Activated CD8-positive, alpha-beta memory T cell treated with anti-CD3 and anti-CD28 coated beads, Interleukin-2, amount 50 U/mL, for 24 hours (primary cell): ENCODE measurements around the gene NCAM2.

Experiments
- DNase-seq: peaks from one replicate; pipeline ENCODE4 v3.0.0-alpha.2; 2020; ENCODE audit errors: extremely low read depth

Gene NCAM2

GRCh38 chr21:21028275-21028820 is 30.1 kb downstream of the NCAM2 start:
- no peak for DNase-seq

- DNase-seq, result no peak
Measured at GRCh38 chr21:21029164-21029563, 31.0 kb downstream of the NCAM2 start.

- DNase-seq, result no peak
Measured at GRCh38 chr21:21030311-21030710, 32.1 kb downstream of the NCAM2 start.

DNA sequence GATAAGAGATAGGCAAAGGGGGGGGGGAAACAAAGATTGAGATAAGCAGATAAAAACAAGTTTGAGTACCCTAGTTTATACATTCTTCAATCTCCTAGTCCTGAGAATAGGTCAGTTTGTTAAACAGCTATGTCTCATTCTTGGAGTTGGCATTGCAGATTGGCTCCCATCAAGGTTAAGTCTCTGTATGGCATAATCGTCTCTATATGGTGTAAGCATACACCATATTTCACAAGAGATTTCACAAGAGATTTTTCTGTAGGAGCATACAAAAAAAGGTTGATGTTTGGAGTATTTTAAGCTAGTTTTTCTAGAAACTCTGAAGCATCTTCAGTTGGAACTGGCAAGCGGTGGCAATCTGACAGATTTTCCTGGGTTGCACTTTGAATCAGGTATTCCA is 35.8 kb downstream of the NCAM2 start:
- no peak for DNase-seq

DNA sequence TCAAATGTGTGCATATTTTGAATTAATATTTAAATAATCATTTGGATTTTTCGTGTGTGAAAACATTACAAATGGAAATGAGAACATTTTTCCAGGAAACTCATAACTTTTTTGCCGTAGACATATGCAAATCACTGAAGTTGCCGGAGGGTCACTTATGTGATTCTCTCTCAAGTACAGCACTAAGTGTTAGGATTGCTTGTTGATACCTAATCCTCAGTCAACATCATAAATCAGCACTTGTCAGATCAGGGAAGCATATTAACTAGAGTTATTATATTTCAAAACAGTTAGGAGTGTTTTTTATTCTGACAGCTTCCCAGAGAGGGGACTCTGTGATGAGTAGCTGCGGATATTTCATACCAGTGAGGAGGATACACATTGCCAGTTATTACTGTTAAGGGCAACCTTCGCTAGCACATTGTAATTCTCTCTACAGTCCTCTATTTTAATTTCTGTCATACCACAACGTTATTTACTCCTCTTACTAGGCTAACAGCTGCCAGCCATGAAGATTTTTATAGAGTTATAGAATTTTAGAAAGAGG is 41.5 kb downstream of the NCAM2 start:
- no peak for DNase-seq

GRCh38 chr21:21045518-21045917 is 47.3 kb downstream of the NCAM2 start:
- DNase-seq, result no peak

DNA sequence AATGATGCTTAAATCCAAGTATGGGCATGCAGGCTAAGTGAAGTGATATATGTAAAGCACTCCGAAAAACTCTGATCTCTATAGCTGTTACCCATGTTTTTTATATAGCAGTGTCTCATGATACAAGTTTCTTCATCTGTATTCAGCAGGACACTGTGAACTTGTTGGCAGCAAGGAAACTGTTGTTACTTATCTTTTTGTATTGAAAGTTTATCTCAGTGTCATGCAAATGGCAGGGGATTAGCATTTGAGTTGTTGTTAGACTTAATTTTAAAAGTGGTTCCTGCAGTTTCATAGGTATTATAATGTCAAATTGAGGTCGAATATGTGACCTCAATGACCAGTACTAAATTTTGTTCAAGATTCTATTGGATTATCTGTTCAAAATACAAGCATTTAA is 47.9 kb downstream of the NCAM2 start:
- no peak for DNase-seq

GRCh38 chr21:21051109-21052055 is 53.2 kb downstream of the NCAM2 start:
- no peak for DNase-seq

DNA sequence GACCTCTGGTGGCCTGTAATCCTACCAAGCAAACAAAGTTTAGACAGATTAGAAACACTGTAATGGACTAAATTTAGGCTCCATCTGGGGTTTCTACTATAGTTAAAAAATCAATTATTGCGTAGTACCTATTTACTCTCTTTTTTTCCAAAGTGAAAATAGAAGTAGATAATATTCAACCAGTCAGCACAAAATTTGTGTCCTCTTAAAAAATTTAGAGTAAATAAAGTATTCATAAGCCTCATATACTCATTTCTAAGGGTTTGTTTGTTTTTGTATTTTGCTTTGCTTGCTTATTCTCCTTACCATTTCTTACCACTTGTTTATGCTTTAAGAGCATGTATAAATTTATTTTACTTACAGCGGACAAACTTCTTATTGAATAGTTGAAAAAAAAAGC is 54.5 kb downstream of the NCAM2 start:
- DNase-seq, result no peak

DNA sequence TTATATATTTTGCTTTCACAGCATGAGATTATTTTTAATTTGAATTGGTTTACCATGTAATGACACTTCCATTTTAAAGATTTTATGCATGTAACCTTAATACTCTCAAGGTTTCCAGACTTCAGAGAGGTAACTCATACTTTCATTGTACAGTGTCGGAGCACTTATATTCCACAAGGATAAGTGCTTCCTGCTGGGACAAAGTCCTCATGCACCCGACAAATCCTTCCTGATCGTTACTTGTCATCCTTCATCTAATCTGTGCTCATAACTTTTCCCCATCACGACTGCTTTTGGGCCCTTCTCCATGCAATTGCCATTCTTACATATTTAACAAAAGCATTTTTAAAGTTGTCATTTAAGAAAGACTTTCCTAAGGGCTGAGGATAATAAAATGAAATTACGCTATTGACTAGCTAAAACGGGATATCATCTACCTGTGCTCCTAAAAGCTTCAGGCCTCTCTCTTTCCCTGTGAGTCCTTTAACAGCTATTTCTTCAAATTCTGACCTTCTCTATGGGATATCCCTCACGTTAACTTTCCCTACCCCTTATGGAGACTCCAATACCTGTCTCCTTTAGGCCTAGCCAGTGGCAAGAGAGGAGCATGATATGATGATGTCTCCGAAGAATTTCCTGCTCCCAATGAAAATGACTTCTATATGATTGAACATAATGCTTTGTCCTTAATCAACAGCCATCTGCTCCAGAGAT is 59.3 kb downstream of the NCAM2 start:
- DNase-seq, result no peak

- no peak for DNase-seq
Measured at GRCh38 chr21:21063828-21064227, 65.6 kb downstream of the NCAM2 start.

GRCh38 chr21:21064353-21064752 is 66.1 kb downstream of the NCAM2 start:
- DNase-seq, result no peak

GRCh38 chr21:21067375-21067774 is 69.2 kb downstream of the NCAM2 start:
- DNase-seq, result no peak

DNA sequence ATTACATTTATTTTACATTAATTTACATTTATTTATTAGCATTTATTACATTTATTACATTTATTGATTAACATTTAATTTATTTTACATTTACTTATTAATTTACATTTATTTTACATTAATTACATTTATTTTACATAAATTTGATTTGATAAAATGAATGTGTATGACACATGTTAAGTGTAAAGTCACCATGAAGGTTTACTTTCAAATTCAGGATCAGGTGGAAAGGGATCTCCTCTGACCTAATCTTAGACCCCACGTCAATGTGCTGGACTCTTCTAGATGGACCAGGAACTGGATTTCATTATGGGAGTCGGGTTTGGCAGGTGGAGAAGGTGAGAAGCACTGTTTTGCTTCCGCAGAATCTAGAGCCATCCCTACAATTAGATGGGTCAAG is 76.1 kb downstream of the NCAM2 start:
- DNase-seq, result no peak

DNA sequence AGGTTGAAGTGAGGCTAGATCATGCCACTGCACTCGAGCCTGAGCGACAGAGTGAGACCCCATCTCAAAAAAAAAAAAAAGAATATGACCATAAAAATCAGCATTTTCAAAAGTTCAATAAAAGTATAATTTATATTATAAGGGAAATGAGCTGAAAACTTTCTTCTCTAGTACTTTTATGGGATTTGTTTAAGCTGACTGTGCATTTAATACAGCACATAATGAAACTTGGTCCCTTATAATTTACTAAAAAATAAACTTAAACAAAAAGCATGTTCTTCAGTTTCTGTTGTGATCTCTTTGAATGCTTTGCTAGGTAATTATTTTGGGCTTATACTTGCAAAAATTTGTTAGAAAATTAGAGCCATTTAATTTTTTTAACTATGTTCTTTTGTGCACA is 77.8 kb downstream of the NCAM2 start:
- no peak for DNase-seq

DNA sequence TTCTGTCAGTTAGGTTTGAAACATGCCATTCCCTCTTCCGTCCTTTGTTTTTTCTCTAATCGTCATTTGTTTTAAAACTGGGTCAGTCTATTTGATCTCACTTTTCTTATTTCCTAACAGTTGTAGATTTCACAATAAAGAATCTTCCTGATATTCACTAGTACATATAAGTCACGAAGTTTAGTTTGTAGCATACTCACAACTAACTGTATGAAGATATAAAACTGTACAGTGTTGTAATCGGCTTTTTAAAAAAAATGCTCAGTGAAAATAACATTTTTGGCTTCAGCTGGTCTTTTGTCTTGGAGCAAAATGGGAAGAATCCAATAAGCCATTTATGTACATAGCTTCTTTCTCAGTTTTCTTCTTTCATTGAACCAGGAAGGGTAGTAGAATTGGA is 78.3 kb downstream of the NCAM2 start:
- no peak for DNase-seq

DNA sequence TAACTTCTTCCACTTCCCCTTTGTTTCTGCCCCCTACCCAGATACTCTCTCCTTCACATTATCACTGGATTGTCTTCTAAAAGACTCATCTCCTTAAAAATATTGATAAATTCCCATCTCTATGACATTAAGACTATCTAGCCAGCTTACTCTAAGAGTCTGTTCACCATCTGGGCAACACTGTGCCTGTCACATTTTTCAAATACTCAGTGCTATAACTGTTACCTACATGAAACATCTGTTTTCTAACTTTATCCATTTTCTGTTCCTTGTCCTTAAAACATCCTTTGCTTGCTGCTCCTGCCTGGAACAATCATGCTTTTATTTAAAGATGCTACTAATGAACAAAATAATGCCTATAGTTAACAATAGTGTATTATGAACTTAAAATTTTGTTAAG is 81.4 kb downstream of the NCAM2 start:
- DNase-seq, result no peak

DNA sequence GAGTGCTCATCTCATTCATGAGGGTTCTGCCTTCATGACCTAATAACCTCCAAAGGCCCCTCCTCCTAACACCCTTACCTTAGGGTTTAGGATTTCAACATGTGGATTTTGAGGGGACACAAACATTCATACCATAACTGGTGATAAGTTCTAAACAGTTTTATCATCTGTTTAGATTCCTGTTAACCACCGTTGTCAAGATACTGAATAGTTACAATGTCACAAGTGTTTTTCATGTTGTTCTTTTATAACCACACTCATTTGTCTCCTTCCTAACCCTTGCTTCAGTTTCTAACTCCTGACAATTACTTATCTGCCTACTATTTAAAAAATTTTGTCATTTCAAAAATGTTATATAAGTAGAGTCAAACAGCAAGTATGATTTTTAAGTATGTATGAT is 86.0 kb downstream of the NCAM2 start:
- DNase-seq, result no peak

- DNase-seq, result no peak
Measured at GRCh38 chr21:21085206-21085605, 87.0 kb downstream of the NCAM2 start.

GRCh38 chr21:21096956-21097355 is 98.7 kb downstream of the NCAM2 start:
- DNase-seq, result no peak

DNA sequence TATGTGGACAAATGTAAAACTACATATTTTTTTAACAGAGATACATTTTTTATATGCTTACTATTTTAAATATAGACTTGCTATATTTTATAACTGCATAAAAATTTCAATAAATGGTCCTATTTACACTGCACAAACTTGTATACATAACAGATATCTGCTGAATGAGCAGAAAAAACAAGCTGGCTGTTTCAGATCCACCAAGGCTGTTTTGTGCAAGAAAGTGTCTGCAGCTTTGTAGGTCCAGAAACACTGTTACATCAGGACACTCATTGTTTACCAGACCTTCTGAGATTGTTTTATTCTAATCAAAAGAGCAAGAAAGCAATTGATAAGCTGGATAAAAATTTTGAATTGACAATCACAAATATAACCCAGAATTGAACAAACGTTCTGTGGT is 99.3 kb downstream of the NCAM2 start:
- no peak for DNase-seq

DNA sequence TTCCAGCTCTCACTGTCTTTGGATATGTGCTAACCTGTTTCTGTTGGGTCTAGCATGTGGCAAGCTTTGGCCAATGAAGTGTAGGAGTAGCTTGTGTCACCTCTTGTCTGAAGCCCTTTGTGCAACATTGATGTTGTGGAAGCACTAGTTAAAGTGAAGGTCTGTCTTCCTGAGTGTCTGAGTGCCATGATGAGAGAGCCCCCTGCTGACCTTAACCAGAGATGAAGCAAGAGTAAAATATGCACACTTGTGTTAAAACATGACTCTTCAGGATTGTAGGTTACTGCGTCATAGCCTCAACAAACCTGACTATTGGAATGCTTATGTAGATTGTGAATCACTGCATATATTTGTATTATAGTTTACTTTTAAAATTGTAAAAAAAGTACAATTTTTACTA is 103.7 kb downstream of the NCAM2 start:
- DNase-seq, result no peak

DNA sequence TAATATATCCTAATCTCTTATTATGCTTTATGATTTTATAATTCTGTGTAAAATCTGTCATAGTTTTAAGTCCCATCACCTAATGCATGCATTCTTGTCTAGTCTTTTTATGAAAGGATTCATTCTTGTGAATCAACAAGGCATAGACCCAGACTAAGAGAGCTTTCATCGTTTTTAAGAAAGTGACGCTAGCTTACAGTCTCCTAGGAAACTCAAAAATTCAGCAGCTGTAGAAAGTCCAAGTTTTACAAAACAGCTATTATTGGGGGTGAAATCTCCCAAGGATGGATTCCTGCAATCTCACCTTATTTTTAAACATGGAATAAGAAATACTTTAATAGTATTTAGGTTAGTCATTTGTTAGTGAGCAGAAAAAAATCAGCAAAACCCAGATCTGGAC is 104.7 kb downstream of the NCAM2 start:
- DNase-seq, result no peak
